EL (cell line): ENCODE results near the gene TTC32.
"Not testable (repeated sequence)": the region's sequence is repeated elsewhere in the genome, so short reads cannot be mapped to it uniquely, and the experiment has no call there.

Source experiments
- DNase-seq: peaks from one replicate; pipeline ENCODE4 v3.0.0-alpha.2; 2016

The TTC32 gene

GRCh38 chr2:19898592-19899329 lies 3.0 kb downstream of the TTC32 start:
- DNase-seq: no peak

GRCh38 chr2:19897623-19898245 lies 4.0 kb downstream of the TTC32 start:
- DNase-seq: no peak

- no peak for DNase-seq
Observed at GRCh38 chr2:19895535-19895934, 6.2 kb downstream of the TTC32 start.

GRCh38 chr2:19894134-19894792 lies 7.5 kb downstream of the TTC32 start:
- DNase-seq: no peak

- DNase-seq: no peak
Observed at GRCh38 chr2:19893520-19894133, 8.2 kb downstream of the TTC32 start.

GRCh38 chr2:19891971-19892370 lies 9.8 kb downstream of the TTC32 start:
- not testable (repeated sequence) for DNase-seq

GRCh38 chr2:19890104-19890503 lies 11.7 kb downstream of the TTC32 start:
- DNase-seq: no peak

- DNase-seq: no peak
Observed at GRCh38 chr2:19888831-19889230, 13.0 kb downstream of the TTC32 start.

- DNase-seq: no peak
Observed at GRCh38 chr2:19887510-19887909, 14.3 kb downstream of the TTC32 start.

- DNase-seq: no peak
Observed at GRCh38 chr2:19886261-19886660, 15.5 kb downstream of the TTC32 start.

GRCh38 chr2:19885791-19886190 lies 16.0 kb downstream of the TTC32 start:
- DNase-seq: no peak

- no peak for DNase-seq
Observed at GRCh38 chr2:19883971-19884720, 17.6 kb downstream of the TTC32 start.

- DNase-seq: no peak
Observed at GRCh38 chr2:19883486-19883885, 18.3 kb downstream of the TTC32 start.

GRCh38 chr2:19882286-19882685 lies 19.5 kb downstream of the TTC32 start:
- no peak for DNase-seq

GRCh38 chr2:19881908-19882265 lies 19.9 kb downstream of the TTC32 start:
- DNase-seq: no peak

- no peak for DNase-seq
Observed at GRCh38 chr2:19881221-19881907, 20.4 kb downstream of the TTC32 start.

GRCh38 chr2:19880191-19880590 lies 21.6 kb downstream of the TTC32 start:
- not testable (repeated sequence) for DNase-seq

- DNase-seq: no peak
Observed at GRCh38 chr2:19879120-19879519, 22.7 kb downstream of the TTC32 start.

- no peak for DNase-seq
Observed at GRCh38 chr2:19878268-19879046, 23.3 kb downstream of the TTC32 start.

- no peak for DNase-seq
Observed at GRCh38 chr2:19876751-19877150, 25.0 kb downstream of the TTC32 start.

- no peak for DNase-seq
Observed at GRCh38 chr2:19875280-19875679, 26.5 kb downstream of the TTC32 start.

- no peak for DNase-seq
Observed at GRCh38 chr2:19874726-19875125, 27.1 kb downstream of the TTC32 start.
